IPS-18a (cell line): ENCODE measurements around the gene TMC6.
"Not testable (repeated sequence)": the region's sequence is repeated elsewhere in the genome, so short reads cannot be mapped to it uniquely, and the experiment has no call there.

Source experiments
- H3K27ac ChIP-seq: one replicate; pipeline ENCODE4 v1.5.1; 2013; ENCODE audit warnings: low read length
- H3K27me3 ChIP-seq: one replicate; pipeline ENCODE4 v1.6.1; 2013; ENCODE audit warnings: mild to moderate bottlenecking, low read length; ENCODE audit not compliant: control insufficient read depth, insufficient read depth
- H3K36me3 ChIP-seq: one replicate; pipeline ENCODE4 v1.6.1; 2013; ENCODE audit warnings: low read depth, low read length; ENCODE audit not compliant: control insufficient read depth
- H3K4me1 ChIP-seq: one replicate; pipeline ENCODE4 v1.6.1; 2013; ENCODE audit warnings: low read depth, low read length; ENCODE audit not compliant: control insufficient read depth
- H3K4me3 ChIP-seq: one replicate; pipeline ENCODE4 v1.5.1; 2013; ENCODE audit warnings: low read length
- H3K9ac ChIP-seq: one replicate; pipeline ENCODE4 v1.6.1; 2013; ENCODE audit warnings: mild to moderate bottlenecking, low read length, moderate library complexity
- H3K9me3 ChIP-seq: one replicate; pipeline ENCODE4 v1.6.1; 2013; ENCODE audit warnings: low read depth, low read length; ENCODE audit not compliant: control insufficient read depth

TMC6 gene

GRCh38 chr17:78088529-78088928, 40.0 kb downstream of the TMC6 start:
- Histone ChIP-seq H3K9ac (no peak overlapping the region), H3K36me3 (peaks cover 57% of the 10 kb centered on the region)

GRCh38 chr17:78086740-78087139, 41.8 kb downstream of the TMC6 start:
- Histone ChIP-seq H3K27ac (no peak overlapping the region), H3K36me3 (peaks cover 46% of the 10 kb centered on the region), H3K9me3 (no peaks in the 10 kb centered on the region), H3K9ac (no peak overlapping the region), H3K27me3 (no peaks in the 10 kb centered on the region), H3K4me3 (no peak overlapping the region), H3K4me1 (no peaks in the 10 kb centered on the region)

More at GRCh38 chr17:78088529-78088928, 40.0 kb downstream of the TMC6 start:
- H3K4me1 ChIP-seq = no peaks in the 10 kb centered on the region
- no peaks in the 10 kb centered on the region for H3K27me3 ChIP-seq
- H3K9me3 ChIP-seq = no peaks in the 10 kb centered on the region
- H3K27ac ChIP-seq = no peak overlapping the region
- H3K4me3 ChIP-seq = no peak overlapping the region

GRCh38 chr17:78082988-78083387, 45.6 kb downstream of the TMC6 start:
- H3K27ac ChIP-seq = no peak overlapping the region
- H3K4me3 ChIP-seq = no peak overlapping the region
- no peaks in the 10 kb centered on the region for H3K9me3 ChIP-seq
- H3K9ac ChIP-seq = no peak overlapping the region
- H3K36me3 ChIP-seq = peaks cover 40% of the 10 kb centered on the region
- no peaks in the 10 kb centered on the region for H3K4me1 ChIP-seq
- H3K27me3 ChIP-seq = no peaks in the 10 kb centered on the region

GRCh38 chr17:78082355-78082872, 46.1 kb downstream of the TMC6 start:
- H3K9me3 ChIP-seq, H3K9ac ChIP-seq, H3K4me3 ChIP-seq, H3K27me3 ChIP-seq, H3K4me1 ChIP-seq, H3K27ac ChIP-seq: not testable (repeated sequence)
- peaks cover 40% of the 10 kb centered on the region for H3K36me3 ChIP-seq

DNA sequence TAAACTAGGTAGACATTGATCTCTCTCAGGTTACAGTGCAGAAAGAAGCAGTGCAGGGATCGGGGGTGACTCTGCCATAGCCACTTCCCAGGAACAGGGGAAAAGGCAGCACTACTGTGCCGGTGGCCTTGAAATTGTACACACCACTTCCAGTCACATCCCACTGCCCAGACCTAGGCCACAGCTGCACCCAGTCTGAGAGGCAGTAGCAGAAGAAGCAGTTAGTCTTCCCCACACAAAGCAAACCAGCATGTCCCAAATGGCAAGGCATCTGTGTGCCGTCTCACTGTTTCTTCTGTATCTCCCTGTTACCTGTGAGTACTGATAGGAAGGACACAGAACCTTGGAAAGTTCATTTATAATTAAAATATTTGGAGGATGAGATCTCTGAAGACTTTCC, 47.0 kb downstream of the TMC6 start:
- no peaks in the 10 kb centered on the region for H3K27me3 ChIP-seq
- no peak overlapping the region for H3K27ac ChIP-seq
- no peak overlapping the region for H3K9ac ChIP-seq
- no peaks in the 10 kb centered on the region for H3K9me3 ChIP-seq
- H3K4me3 ChIP-seq = no peak overlapping the region
- H3K4me1 ChIP-seq = no peaks in the 10 kb centered on the region
- peaks cover 40% of the 10 kb centered on the region for H3K36me3 ChIP-seq

DNA sequence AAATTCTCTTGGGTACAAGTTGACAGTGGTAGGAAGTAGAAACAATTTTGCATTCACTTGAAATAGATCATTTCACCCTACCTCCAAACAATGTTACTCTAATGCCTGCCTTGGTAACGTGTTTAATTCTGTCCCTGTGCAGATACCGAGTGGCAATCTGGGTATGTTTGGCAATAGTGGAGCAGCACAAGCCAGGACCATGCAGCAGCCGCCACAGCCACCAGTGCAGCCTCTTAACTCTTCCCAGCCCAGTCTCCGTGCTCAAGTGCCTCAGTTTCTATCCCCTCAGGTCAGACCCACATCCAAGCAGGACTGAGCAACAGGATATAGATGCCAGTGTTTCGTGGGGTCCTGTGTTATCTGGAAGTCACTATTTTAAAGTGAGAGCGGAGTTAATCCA, 49.3 kb downstream of the TMC6 start:
- Histone ChIP-seq H3K4me1 (no peaks in the 10 kb centered on the region), H3K9me3 (no peaks in the 10 kb centered on the region), H3K4me3 (no peak overlapping the region), H3K9ac (no peak overlapping the region), H3K27me3 (no peaks in the 10 kb centered on the region), H3K36me3 (peaks cover 54% of the 10 kb centered on the region), H3K27ac (no peak overlapping the region)

DNA sequence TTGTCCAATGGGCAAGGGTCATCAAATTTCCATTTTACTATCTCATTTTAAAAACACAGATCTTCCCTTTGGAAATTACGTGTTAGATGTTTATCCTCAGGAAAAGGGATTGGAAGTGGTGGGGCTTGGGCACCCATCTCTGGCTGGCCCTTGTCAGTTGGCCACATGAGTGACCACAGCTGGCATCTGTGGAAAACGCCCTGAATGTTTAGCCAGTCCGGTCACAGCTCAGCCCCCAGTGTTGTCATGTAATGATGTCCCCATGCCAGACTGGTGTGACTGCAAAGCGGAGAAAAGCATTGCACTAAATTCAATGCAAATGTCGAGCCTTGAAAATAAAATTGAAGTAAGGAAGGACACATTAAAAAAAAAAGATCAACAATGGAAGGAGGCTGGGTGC, 53.0 kb downstream of the TMC6 start:
- Histone ChIP-seq H3K4me1 (no peaks in the 10 kb centered on the region), H3K27me3 (no peaks in the 10 kb centered on the region), H3K4me3 (no peak overlapping the region), H3K9ac (no peak overlapping the region), H3K27ac (no peak overlapping the region), H3K9me3 (no peaks in the 10 kb centered on the region), H3K36me3 (peaks cover 79% of the 10 kb centered on the region)

DNA sequence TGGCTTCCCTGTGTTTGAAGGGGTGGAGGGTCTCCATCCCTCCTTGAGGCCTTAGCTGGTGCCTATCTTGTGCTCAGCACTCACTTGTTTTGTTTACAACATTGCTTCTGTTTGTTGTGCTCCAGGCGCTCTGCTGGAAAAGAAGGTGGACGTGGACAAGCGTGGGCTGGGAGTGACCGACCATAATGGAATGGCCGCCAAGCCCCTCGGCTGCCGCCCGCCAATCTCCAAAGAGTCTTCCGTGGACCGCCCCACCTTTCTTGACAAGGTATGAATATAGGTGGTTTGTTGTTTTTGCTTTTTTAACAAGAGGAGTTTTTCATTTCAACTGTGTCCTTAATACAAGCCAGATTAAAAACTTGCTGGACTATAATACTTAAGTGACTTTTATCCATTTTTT, 53.5 kb downstream of the TMC6 start:
- no peak overlapping the region for H3K4me3 ChIP-seq
- no peaks in the 10 kb centered on the region for H3K4me1 ChIP-seq
- no peaks in the 10 kb centered on the region for H3K27me3 ChIP-seq
- no peak overlapping the region for H3K9ac ChIP-seq
- H3K36me3 ChIP-seq = peaks cover 77% of the 10 kb centered on the region
- H3K9me3 ChIP-seq = no peaks in the 10 kb centered on the region
- no peak overlapping the region for H3K27ac ChIP-seq

DNA sequence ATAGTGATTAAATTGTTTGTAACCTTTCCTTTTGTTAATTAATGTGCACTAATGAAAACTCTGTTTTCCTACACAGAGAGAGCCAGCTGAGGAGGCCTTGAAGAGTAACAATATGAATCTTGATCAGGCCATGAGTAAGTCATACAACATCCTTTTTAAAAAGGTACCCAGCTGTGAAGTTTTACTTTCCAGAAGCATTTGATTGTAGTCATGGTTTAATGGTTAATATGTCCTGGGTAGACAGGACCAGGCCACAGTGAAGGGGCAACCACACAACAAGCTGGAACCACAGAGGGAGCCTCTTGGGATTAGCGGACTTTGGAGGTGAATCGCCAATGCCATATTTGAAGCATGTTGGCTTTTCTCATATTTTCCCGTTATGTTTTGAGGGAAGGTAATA, 55.6 kb downstream of the TMC6 start:
- Histone ChIP-seq H3K27me3 (no peaks in the 10 kb centered on the region), H3K36me3 (peaks cover 80% of the 10 kb centered on the region)

DNA sequence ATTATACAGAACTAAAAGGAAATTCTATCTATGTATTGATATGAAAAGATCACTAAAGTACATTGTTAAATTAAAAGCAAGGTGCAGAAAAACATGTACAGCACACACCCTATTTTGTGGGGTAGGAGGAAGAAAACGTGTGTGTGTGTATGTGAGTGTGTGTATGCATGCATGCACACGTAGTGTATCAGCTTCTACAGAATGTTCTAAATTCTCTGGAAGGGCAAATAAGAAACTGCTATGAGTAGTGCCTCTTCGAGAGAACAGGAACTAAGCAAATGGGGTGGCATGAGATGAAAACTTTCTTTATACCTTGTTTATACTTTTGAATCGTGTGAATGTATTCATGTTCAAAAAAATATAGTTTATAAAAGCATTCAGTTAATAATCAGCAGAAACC, 58.9 kb downstream of the TMC6 start:
- Histone ChIP-seq H3K27ac (no peak overlapping the region), H3K4me3 (no peak overlapping the region), H3K9me3 (no peaks in the 10 kb centered on the region), H3K4me1 (no peaks in the 10 kb centered on the region), H3K36me3 (peaks cover 68% of the 10 kb centered on the region), H3K9ac (no peak overlapping the region), H3K27me3 (no peaks in the 10 kb centered on the region)

More for the DNA sequence above, 55.6 kb downstream of the TMC6 start:
- Histone ChIP-seq H3K9me3 (no peaks in the 10 kb centered on the region), H3K4me3 (no peak overlapping the region), H3K27ac (no peak overlapping the region), H3K4me1 (no peaks in the 10 kb centered on the region), H3K9ac (no peak overlapping the region)

DNA sequence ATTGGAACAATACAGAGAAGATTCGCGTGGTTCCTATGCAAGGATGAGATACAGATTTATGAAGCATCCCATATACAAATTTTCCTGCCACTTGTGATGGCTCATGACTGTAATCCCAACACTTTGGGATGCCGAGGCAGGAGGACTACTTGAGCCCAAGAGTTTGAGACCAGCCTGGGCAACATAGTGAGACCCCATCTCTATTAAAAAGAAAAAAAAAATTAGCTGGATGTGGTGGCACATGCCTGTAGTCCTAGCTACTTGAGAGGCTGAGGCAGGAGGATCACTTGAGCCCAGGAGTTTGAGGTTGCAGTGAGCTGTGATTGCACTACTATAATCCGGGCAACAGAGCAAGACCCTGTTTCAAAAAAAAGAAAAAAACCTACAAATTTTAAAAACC, 61.6 kb downstream of the TMC6 start:
- H3K4me3 ChIP-seq, H3K9ac ChIP-seq, H3K27ac ChIP-seq, H3K4me1 ChIP-seq, H3K9me3 ChIP-seq, H3K27me3 ChIP-seq: not testable (repeated sequence)
- H3K36me3 ChIP-seq = peaks cover 44% of the 10 kb centered on the region

GRCh38 chr17:78064708-78065107, 63.8 kb downstream of the TMC6 start:
- Histone ChIP-seq H3K36me3 (peaks cover 28% of the 10 kb centered on the region), H3K4me3 (no peak overlapping the region), H3K9ac (no peak overlapping the region), H3K4me1 (no peaks in the 10 kb centered on the region), H3K27ac (no peak overlapping the region), H3K9me3 (no peaks in the 10 kb centered on the region), H3K27me3 (no peaks in the 10 kb centered on the region)
